Panc1 (cell line): Measurements from ENCODE around the gene GRK2. TPM values are rescaled to one million over a fixed set of nuclear protein-coding genes. Genes with fewer than 3 reads are reported as not detected.
A peak's percentile ranks its signal among the peaks of the same experiment; 100 is the strongest.

ENCODE experiments used
- ATAC-seq: fragments of 200-7000 bp; cut with Tn5 transposase; 2 replicates; pipeline ENCODE4 v1.9.1; 2020; ENCODE audit warnings: mild to moderate bottlenecking, moderate library complexity
- BruUV-seq: library from RNA; stranded (reverse); fragments of 400-500 nt; replicated peaks from 2 replicates; lab custom pipeline; 2021; lab: Mats Ljungman, UMichigan
- CTCF ChIA-PET: fragments of 300-600 bp; sonication (Branson Sonifier 250); formaldehyde crosslinking; loops from one replicate; lab custom pipeline; 2022; ENCODE audit warnings: antibody characterized with exemption; lab: Charles Lee
- POLR2A ChIA-PET: fragments of 300-600 bp; sonication (Branson Sonifier 250); formaldehyde crosslinking; loops from one replicate; lab custom pipeline; 2022; ENCODE audit warnings: antibody characterized with exemption; lab: Charles Lee
- DNase-seq: peaks from one replicate; pipeline ENCODE4 v3.0.0-alpha.2; 2010; ENCODE audit warnings: low read depth, low spot score
- H3K27ac ChIP-seq: 2 replicates; pipeline ENCODE4 v1.5.1; 2011; ENCODE audit warnings: mild to moderate bottlenecking, low read length, inconsistent platforms
- H3K27me3 ChIP-seq: fragments of 200-500 bp; sonication (Bioruptor generic); 2 replicates; pipeline ENCODE4 v1.6.0; 2014; ENCODE audit warnings: low read length, inconsistent platforms; ENCODE audit not compliant: control insufficient read depth, insufficient read depth
- H3K36me3 ChIP-seq: fragments of 200-500 bp; sonication (Bioruptor generic); 2 replicates; pipeline ENCODE4 v1.5.1; 2014; ENCODE audit warnings: inconsistent platforms, mild to moderate bottlenecking, low read length, moderate library complexity; ENCODE audit not compliant: control insufficient read depth, insufficient read depth
- H3K4me1 ChIP-seq: 2 replicates; pipeline ENCODE4 v1.5.1; 2011; ENCODE audit warnings: inconsistent platforms, mild to moderate bottlenecking, low read length, moderate library complexity; ENCODE audit not compliant: control insufficient read depth, insufficient read depth
- H3K4me3 ChIP-seq, 2 experiments: 2 replicates each; pipeline ENCODE4 v1.5.1; 2011 to 2012; ENCODE audit warnings: low read depth in 2 of 2, low read length in 2 of 2, mild to moderate bottlenecking in 2 of 2, inconsistent platforms in 1 of 2, moderate library complexity in 1 of 2
- H3K9me3 ChIP-seq: fragments of 200-500 bp; sonication (Bioruptor generic); 2 replicates; pipeline ENCODE4 v1.5.1; 2014; ENCODE audit warnings: low read depth, mild to moderate bottlenecking, inconsistent platforms, low read length, moderate library complexity; ENCODE audit not compliant: control insufficient read depth, insufficient read depth
- CTCF ChIP-seq: fragments of 450-650 bp; IDR thresholded peaks from 2 replicates; pipeline ENCODE4 v1.5.1; 2017; ENCODE audit warnings: mild to moderate bottlenecking
- POLR2AphosphoS5 ChIP-seq: IDR thresholded peaks from 2 replicates; pipeline ENCODE4 v1.6.1; 2012; ENCODE audit warnings: mild to moderate bottlenecking, low read depth, low read length, moderate library complexity
- REST ChIP-seq, 2 experiments: IDR thresholded peaks; 2 replicates each; pipeline ENCODE4 v1.6.1; 2011 to 2012; ENCODE audit warnings: low read depth in 2 of 2, control low read depth in 1 of 2, low read length in 1 of 2, mild to moderate bottlenecking in 1 of 2, moderate library complexity in 1 of 2; ENCODE audit not compliant: insufficient read depth in 1 of 2
- SIN3A ChIP-seq: IDR thresholded peaks from 2 replicates; pipeline ENCODE4 v1.6.1; 2012; ENCODE audit warnings: low read depth, mild to moderate bottlenecking, low read length, moderate library complexity, borderline replicate concordance; ENCODE audit not compliant: insufficient read depth
- TCF7L2 ChIP-seq: IDR thresholded peaks from 2 replicates; pipeline ENCODE4 v1.6.1; 2011; ENCODE audit warnings: mild to moderate bottlenecking, low read depth, low read length, inconsistent platforms
- in situ Hi-C: cut with HindIII; loops from 2 replicates; pipeline ENCODE4 v1.10.0; 2016; ENCODE audit warnings: low sequenced_read_pairs, low pct_unique_long_range_greater_than_20kb
- intact Hi-C: fragments of 100-400 bp; cut with micrococcal nuclease; formaldehyde crosslinking; loops from one replicate; pipeline ENCODE4 v1.10.0; 2022; ENCODE audit not compliant: unreplicated experiment
- total RNA-seq: library from RNA; stranded (reverse); gene quantifications from one replicate; pipeline ENCODE4 v1.2.1, GENCODE V29; 2021; ENCODE audit not compliant: unreplicated experiment

GRK2 gene
- total RNA-seq, 1 experiment from 2014 or later: 103 TPM

DNA sequence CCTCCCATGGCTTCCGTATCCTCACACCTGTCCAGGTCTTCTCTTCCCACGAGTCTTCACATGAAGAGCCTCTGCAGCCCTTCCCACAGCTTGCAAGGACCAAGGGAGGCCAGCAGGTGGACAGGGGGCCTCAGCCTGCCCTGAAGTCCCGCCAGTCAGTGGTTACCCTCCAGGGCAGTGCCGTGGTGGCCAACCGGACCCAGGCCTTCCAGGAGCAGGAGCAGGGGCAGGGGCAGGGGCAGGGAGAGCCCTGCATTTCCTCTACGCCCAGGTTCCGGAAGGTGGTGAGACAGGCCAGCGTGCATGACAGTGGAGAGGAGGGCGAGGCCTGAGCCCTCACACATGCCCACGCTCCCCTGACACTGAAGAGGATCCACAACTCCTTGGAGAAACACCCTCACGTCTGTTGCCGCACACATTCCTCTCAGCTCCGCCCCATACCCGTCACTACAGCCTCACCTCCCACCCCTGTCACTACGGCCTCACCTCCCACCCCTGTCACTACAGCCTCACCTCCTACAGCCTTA lies 45.3 kb downstream of the GRK2 start:
- no TSS peak for BruUV-seq
- CTCF ChIA-PET: no interaction called here

More for the DNA sequence above, 45.3 kb downstream of the GRK2 start:
- Histone ChIP-seq H3K27ac (no peak overlapping the region), H3K36me3 (no peaks in the 10 kb centered on the region), H3K9me3 (no peaks in the 10 kb centered on the region), H3K27me3 (no peaks in the 10 kb centered on the region), H3K4me3 (no peak overlapping the region), H3K4me1 (no peaks in the 10 kb centered on the region)
- DNase-seq (no peak), ATAC-seq (peak; percentile 52)
- POLR2A ChIA-PET: no interaction called here
- intact Hi-C loops (loop anchor here (10.0 kb wide), 1 partner anchor 217 kb away; no protein-coding TSS in a partner anchor), in situ Hi-C loops (no loop called here)
- TF ChIP-seq POLR2AphosphoS5: no peak
- TF ChIP-seq TCF7L2: no peak
- TF ChIP-seq REST (IDR thresholded peaks at IDR 0.05; ENCODE audit: insufficient read depth in 1 of 2, low read depth in 2 of 2, low read length in 1 of 2): no peak
- TF ChIP-seq CTCF: no peak
- TF ChIP-seq SIN3A: no peak
